NCI-H1694 treated with DMSO at 0.1 percent for 48 hours (cell line): ENCODE results near the gene ZPBP.

Source experiments
- DNase-seq: peaks from one replicate; lab custom pipeline; 2025; lab: John Stamatoyannopoulos, UW

The ZPBP gene

GRCh38 chr7:50092579-50093491 lies at the start of gene ZPBP:
ZPBP (minus strand) TSS chr7:50093246; CDS start chr7:50093194, 52 bp downstream.
- peak; percentile 29 for DNase-seq

- DNase-seq: peak; percentile 28
Measured at GRCh38 chr7:50142425-50143017, 49.5 kb upstream of the ZPBP start.

GRCh38 chr7:50141854-50142253 lies 48.8 kb upstream of the ZPBP start:
- DNase-seq: no peak

GRCh38 chr7:50141131-50141530 lies 48.1 kb upstream of the ZPBP start:
- DNase-seq: no peak

- no peak for DNase-seq
Measured at GRCh38 chr7:50140688-50141087, 47.6 kb upstream of the ZPBP start.

- DNase-seq: no peak
Measured at GRCh38 chr7:50138101-50138500, 45.1 kb upstream of the ZPBP start.

- DNase-seq: no peak
Measured at GRCh38 chr7:50125766-50126165, 32.7 kb upstream of the ZPBP start.

- DNase-seq: no peak
Measured at GRCh38 chr7:50121286-50121685, 28.2 kb upstream of the ZPBP start.

GRCh38 chr7:50119815-50120637 lies 27.0 kb upstream of the ZPBP start:
- no peak for DNase-seq

GRCh38 chr7:50112250-50112649 lies 19.2 kb upstream of the ZPBP start:
- no peak for DNase-seq

GRCh38 chr7:50101873-50102272 lies 8.8 kb upstream of the ZPBP start:
- no peak for DNase-seq

GRCh38 chr7:50095634-50096033 lies 2.6 kb upstream of the ZPBP start:
- no peak for DNase-seq

- no peak for DNase-seq
Measured at GRCh38 chr7:50088463-50089129, 4.5 kb downstream of the ZPBP start.

- DNase-seq: no peak
Measured at GRCh38 chr7:50085344-50085743, 7.7 kb downstream of the ZPBP start.

- no peak for DNase-seq
Measured at GRCh38 chr7:50073093-50073492, 20.0 kb downstream of the ZPBP start.

- DNase-seq: no peak
Measured at GRCh38 chr7:50069613-50070012, 23.4 kb downstream of the ZPBP start.

GRCh38 chr7:50068850-50069551 lies 24.0 kb downstream of the ZPBP start:
- no peak for DNase-seq

GRCh38 chr7:50068026-50068425 lies 25.0 kb downstream of the ZPBP start:
- DNase-seq: no peak

GRCh38 chr7:50062951-50063350 lies 30.1 kb downstream of the ZPBP start:
- DNase-seq: no peak

GRCh38 chr7:50056131-50056530 lies 36.9 kb downstream of the ZPBP start:
- DNase-seq: no peak

- no peak for DNase-seq
Measured at GRCh38 chr7:50047716-50048115, 45.3 kb downstream of the ZPBP start.
